Esophagus squamous epithelium (tissue), 5 donors: ENCODE data around the gene ITGAL. TPM values are rescaled to one million over a fixed set of nuclear protein-coding genes. Genes with fewer than 3 reads are reported as not detected.

Experiments
- DNase-seq: peaks from one replicate; lab custom pipeline; 2025; lab: John Stamatoyannopoulos, UW
- H3K27ac ChIP-seq, 4 donors: fragments of 200-600 bp; sonication (generic); one replicate each; pipeline ENCODE4 v1.5.1; 2016 to 2019; ENCODE audit warnings: mild to moderate bottlenecking in 1 of 4
- H3K27me3 ChIP-seq, 4 donors: fragments of 200-600 bp; sonication (generic); 1 replicate in 3 of 4; 2 replicates in 1 of 4; pipeline versions ENCODE4 v1.5.1 to v1.6.0; 2017 to 2021; ENCODE audit warnings: antibody characterized with exemption in 1 of 4
- H3K36me3 ChIP-seq, 3 donors: fragments of 200-600 bp; sonication (generic); one replicate each; pipeline ENCODE4 v1.5.1; 2016 to 2019
- H3K4me1 ChIP-seq, 3 donors: fragments of 200-600 bp; sonication (generic); one replicate each; pipeline ENCODE4 v1.5.1; 2017 to 2019
- H3K4me3 ChIP-seq, 4 donors: fragments of 200-600 bp; sonication (generic); 1 replicate in 3 of 4; 2 replicates in 1 of 4; pipeline ENCODE4 v1.5.1; 2016 to 2019; ENCODE audit warnings: mild to moderate bottlenecking in 2 of 4, moderate library complexity in 1 of 4
- H3K9me3 ChIP-seq, 3 donors: fragments of 200-600 bp; sonication (generic); one replicate each; pipeline ENCODE4 v1.5.1; 2016 to 2019
- POLR2A ChIP-seq, 4 donors: fragments of 450-650 bp; IDR thresholded peaks; one replicate each; pipeline ENCODE4 v1.6.1; 2017; ENCODE audit warnings: antibody characterized with exemption in 4 of 4, mild to moderate bottlenecking in 4 of 4, moderate library complexity in 3 of 4
- WGBS, 2 donors: methylation state at CpG; one replicate each; pipeline ENCODE4 v1.1.5; 2018; 5-methylcytosine and 5-hydroxymethylcytosine counted together
- intact Hi-C: fragments of 100-400 bp; cut with DNase I; formaldehyde crosslinking; loops from one replicate; pipeline ENCODE4 v1.15.0; 2022
- total RNA-seq, 4 donors: library from RNA; depleted of rRNA; stranded (reverse); fragments of >200 nt; gene quantifications; one replicate each; pipeline ENCODE4 v1.1.0, GENCODE V29; 2016
- TF ChIP-seq, protein P1 (sequence below), 6 experiments: fragments of 450-650 bp in 4 of 6; fragments of 200-600 bp in 2 of 6; sonication (generic) in 2 of 6; IDR thresholded peaks; one replicate each; pipeline ENCODE4 v1.5.1; 2016 to 2019; ENCODE audit warnings: antibody characterized with exemption in 6 of 6, mild to moderate bottlenecking in 4 of 6, moderate library complexity in 4 of 6
- donor health status: DM: yes; HTN: yes; CAD: no.

Gene ITGAL
- total RNA-seq, 4 donors from 2014 or later = 1.3 to 4.4 (median 2.4) TPM

DNA sequence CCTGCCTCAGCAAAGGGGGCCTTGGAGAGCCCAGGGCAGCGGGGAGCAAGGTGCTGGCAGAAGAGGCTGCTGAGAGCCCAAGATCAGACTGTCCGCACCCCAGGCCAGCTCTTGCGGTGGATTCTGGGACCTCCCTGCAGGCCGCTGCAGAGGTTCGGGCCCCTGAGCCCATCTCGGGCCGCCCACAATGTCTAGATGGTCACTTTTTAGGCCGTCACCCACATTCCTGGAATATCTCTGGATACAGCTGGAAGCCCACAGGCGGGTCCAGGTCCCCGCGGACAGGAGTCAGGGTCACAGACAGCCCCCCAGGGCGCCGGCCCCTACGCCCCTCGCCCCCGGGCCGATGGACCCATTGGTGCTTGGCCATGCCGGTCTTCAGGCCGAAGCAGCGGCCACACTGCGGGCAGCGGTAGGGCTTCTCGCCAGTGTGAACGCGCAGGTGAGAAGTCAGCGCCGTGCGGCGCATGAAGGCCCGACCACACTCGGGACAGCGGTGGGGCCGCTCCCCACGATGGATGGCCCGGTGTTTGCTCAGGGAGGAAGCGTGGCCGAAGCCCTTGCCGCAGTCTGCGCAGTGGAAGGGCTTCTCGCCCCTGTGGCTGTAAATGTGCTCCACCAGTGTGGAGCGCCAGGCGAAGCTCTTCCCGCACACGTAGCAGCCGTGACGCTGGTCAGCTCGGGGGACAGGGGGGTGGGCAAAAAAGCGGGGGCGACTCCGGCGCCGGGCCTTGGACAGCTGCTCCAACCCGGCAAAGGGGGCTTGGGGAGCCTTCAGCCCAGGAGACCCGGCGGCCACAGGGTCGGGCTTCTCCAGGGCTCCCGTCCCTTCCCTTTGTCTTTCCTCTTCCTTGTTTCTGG is 60.0 kb downstream of the ITGAL start:
- intact Hi-C loops = no loop called here
- no peaks in the 10 kb centered on the region for H3K9me3 ChIP-seq
- no peaks in the 10 kb centered on the region for H3K27me3 ChIP-seq
- no peak for DNase-seq
- H3K27ac ChIP-seq = no peak overlapping the region
- 96% methylated on average over 5 to 14 of the region's 57 CpGs for WGBS, 2 donors
- H3K4me3 ChIP-seq = no peak overlapping the region
- peaks cover 30 to 73% (median 36%) of the 10 kb centered on the region in 3 donors for H3K4me1 ChIP-seq
- peaks cover 8 to 27% (median 11%) of the 10 kb centered on the region in 3 donors for H3K36me3 ChIP-seq
- TF ChIP-seq, protein P1, sequence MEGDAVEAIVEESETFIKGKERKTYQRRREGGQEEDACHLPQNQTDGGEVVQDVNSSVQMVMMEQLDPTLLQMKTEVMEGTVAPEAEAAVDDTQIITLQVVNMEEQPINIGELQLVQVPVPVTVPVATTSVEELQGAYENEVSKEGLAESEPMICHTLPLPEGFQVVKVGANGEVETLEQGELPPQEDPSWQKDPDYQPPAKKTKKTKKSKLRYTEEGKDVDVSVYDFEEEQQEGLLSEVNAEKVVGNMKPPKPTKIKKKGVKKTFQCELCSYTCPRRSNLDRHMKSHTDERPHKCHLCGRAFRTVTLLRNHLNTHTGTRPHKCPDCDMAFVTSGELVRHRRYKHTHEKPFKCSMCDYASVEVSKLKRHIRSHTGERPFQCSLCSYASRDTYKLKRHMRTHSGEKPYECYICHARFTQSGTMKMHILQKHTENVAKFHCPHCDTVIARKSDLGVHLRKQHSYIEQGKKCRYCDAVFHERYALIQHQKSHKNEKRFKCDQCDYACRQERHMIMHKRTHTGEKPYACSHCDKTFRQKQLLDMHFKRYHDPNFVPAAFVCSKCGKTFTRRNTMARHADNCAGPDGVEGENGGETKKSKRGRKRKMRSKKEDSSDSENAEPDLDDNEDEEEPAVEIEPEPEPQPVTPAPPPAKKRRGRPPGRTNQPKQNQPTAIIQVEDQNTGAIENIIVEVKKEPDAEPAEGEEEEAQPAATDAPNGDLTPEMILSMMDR (IDR thresholded peaks at IDR 0.05) = no peak
- TF ChIP-seq POLR2A (IDR thresholded peaks at IDR 0.05) = no peak

DNA sequence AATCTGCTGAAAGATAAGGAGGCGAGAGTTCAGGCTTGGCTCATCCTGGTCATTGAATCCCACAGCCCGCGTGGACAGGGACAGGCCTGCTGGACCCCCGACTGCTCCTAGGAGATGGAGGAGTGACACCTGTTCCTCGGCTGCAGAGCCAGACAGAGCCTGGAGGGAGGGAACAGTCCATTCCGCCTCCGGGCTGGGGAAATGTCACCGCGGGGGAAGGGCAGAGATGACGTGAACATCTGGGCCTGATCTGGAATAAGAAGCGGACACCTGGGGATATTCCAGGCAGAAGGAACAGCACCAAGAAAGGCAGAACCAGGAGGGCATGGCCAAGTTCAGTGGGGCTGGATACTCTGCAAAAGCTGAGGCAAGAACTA is 60.6 kb downstream of the ITGAL start:
- H3K27ac ChIP-seq = peak overlapping the region in 1 of 4 donors; percentile 94
- peaks cover 24 to 66% (median 30%) of the 10 kb centered on the region in 3 donors for H3K4me1 ChIP-seq
- no peaks in the 10 kb centered on the region for H3K9me3 ChIP-seq
- WGBS, 2 donors = 40 to 69% methylated on average over 5 to 6 of the region's 11 CpGs
- DNase-seq = no peak
- H3K27me3 ChIP-seq = no peaks in the 10 kb centered on the region
- intact Hi-C loops = no loop called here
- TF ChIP-seq, protein P1 (IDR thresholded peaks at IDR 0.05) = no peak
- TF ChIP-seq POLR2A (IDR thresholded peaks at IDR 0.05) = no peak
- H3K4me3 ChIP-seq = peak overlapping the region in 2 of 4 donors; percentile 69 to 88
- H3K36me3 ChIP-seq = peaks cover 8 to 27% (median 11%) of the 10 kb centered on the region in 3 donors

DNA sequence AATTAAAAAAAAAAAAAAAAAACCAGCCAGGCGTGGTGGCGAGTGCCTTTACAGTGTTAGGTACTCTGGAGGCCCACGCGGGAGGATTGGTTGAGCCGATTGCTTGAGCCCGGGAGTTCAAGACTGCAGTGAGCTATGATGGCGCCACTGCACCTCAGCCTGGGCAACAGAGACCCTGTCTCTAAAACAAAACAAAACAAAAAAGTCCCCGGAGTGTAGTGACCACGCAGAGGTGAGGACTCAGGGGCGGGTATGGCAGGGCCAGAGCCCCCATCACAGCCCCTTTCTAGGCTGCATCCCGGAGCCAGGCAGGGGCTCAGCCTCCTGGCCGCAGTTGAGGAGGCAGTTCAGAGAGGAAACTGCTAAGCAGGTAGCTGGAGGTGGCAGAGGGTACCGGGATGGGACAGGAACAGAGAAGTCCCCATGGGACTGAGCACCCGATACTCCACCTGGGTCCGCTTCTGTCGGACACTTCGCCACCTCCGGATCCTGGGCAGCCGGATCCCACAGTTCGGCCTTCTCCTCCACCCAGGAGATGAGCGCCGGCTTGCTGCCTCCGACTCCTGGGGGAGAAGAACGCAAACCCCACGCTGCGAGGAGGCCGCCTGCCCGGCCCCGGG is 61.3 kb downstream of the ITGAL start:
- no peak for TF ChIP-seq POLR2A (IDR thresholded peaks at IDR 0.05)
- TF ChIP-seq, protein P1 (IDR thresholded peaks at IDR 0.05) = no peak
- intact Hi-C loops = no loop called here
- Histone ChIP-seq H3K4me1 (peaks cover 17 to 59% (median 26%) of the 10 kb centered on the region in 3 donors), H3K4me3 (peak overlapping the region; percentile 62 to 88 (median 76)), H3K27ac (peak overlapping the region; percentile 94 to 98 (median 97)), H3K27me3 (no peaks in the 10 kb centered on the region), H3K36me3 (peaks cover 8 to 27% (median 11%) of the 10 kb centered on the region in 3 donors), H3K9me3 (no peaks in the 10 kb centered on the region)
- no peak for DNase-seq
- 21 to 27% methylated on average over 12 of the region's 29 CpGs for WGBS, 2 donors

DNA sequence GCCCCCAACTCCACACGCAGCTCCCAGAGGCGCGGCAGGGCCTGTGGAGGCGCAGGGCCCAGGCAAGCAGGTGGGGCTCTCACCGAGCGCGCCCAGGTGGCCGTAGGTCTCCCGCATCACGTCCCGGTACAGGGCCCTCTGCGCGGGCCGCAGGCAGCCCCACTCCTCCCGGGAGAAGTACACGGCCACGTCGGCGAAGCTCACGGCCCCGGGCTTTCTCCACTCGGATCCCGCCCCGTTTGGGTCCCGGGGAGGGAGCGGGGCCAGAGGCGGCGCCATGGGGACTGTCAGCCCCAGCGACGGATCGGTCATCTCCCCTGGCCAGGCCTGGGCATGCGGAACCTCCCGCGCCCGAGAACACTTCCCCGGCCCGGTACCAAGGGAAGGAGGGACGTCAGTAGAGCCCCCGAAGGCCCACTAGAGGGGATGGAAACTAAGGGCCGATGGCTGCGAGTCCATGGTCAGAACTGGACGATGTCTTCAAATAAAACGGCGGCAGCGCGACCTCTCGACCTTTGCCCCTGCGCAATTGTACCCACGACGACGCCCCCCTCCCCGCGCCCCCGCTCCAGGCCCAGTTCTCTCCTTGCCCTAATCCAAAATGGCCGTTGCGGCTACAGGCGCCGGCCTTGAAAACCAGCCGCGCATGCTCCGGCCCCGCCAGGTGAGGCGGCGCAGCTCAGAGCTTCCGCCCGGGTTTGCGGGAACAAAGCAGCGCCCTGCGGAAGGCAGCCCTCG is 62.0 kb downstream of the ITGAL start, which contains the start of gene ZNF747:
ZNF747 (minus strand) TSS at position 491 of the 738 bp plus-strand sequence; CDS start at position 312, 179 bp downstream.
- Histone ChIP-seq H3K9me3 (no peaks in the 10 kb centered on the region), H3K36me3 (peaks cover 8 to 27% (median 11%) of the 10 kb centered on the region in 3 donors), H3K27ac (peak within 1 kb of the TSS; percentile 94 to 98 (median 97)), H3K4me1 (peaks cover 14 to 53% (median 21%) of the 10 kb centered on the region in 3 donors), H3K27me3 (no peaks in the 10 kb centered on the region), H3K4me3 (peak within 1 kb of the TSS; percentile 62 to 88 (median 76))
- peak; percentile 37 for DNase-seq
- TF ChIP-seq POLR2A (IDR thresholded peaks at IDR 0.05) = peak in 3 of 4 donors; percentile 31 to 72 (median 55)
- TF ChIP-seq, protein P1 (IDR thresholded peaks at IDR 0.05) = peak in 2 of 6 experiments; percentile 8 to 32
- 0% methylated on average over 14 to 18 of the region's 70 CpGs for WGBS, 2 donors
- intact Hi-C loops = no loop called here
